CD8-positive, alpha-beta memory T cell (primary cell): ENCODE measurements around the gene GRAP. TPM values are rescaled to one million over a fixed set of nuclear protein-coding genes. Genes with fewer than 3 reads are reported as not detected.
"Not testable (repeated sequence)": the region's sequence is repeated elsewhere in the genome, so short reads cannot be mapped to it uniquely, and the experiment has no call there.

Experiments
- CTCF ChIA-PET: fragments of 350-600 bp; sonication (Branson Sonifier 250); formaldehyde crosslinking; loops from one replicate; lab custom pipeline; 2021; ENCODE audit warnings: antibody characterized with exemption; lab: Charles Lee
- POLR2A ChIA-PET: fragments of 350-600 bp; sonication (Branson Sonifier 250); formaldehyde crosslinking; loops from one replicate; lab custom pipeline; 2021; ENCODE audit warnings: antibody characterized with exemption; lab: Charles Lee
- DNase-seq, 5 donors: peaks; one replicate each; pipeline versions ENCODE4 v3.0.0 to v3.0.0-alpha.2; 2020 to 2022; ENCODE audit warnings: mixed read lengths in 1 of 5
- H3K27ac ChIP-seq: one replicate; pipeline ENCODE4 v1.7.0; 2013; ENCODE audit warnings: low read depth, mild to moderate bottlenecking, low read length, moderate library complexity
- H3K27me3 ChIP-seq: 2 replicates; pipeline ENCODE4 v1.7.0; 2013; ENCODE audit warnings: low read length, mild to moderate bottlenecking; ENCODE audit not compliant: insufficient read depth, poor library complexity, severe bottlenecking
- H3K36me3 ChIP-seq: 2 replicates; pipeline ENCODE4 v1.7.0; 2013; ENCODE audit warnings: mild to moderate bottlenecking, low read length, moderate library complexity; ENCODE audit not compliant: insufficient read depth
- H3K4me1 ChIP-seq: 2 replicates; pipeline ENCODE4 v1.7.0; 2013; ENCODE audit warnings: mild to moderate bottlenecking, low read length, moderate library complexity; ENCODE audit not compliant: insufficient read depth
- H3K4me3 ChIP-seq: 2 replicates; pipeline ENCODE4 v1.7.0; 2013; ENCODE audit warnings: mild to moderate bottlenecking, low read length
- H3K9me3 ChIP-seq: 2 replicates; pipeline ENCODE4 v1.7.0; 2013; ENCODE audit warnings: mild to moderate bottlenecking, low read length
- H3K27ac Mint-ChIP-seq, 8 donors: one replicate each; pipeline ENCODE4 v1.8.0; 2020 to 2021; ENCODE audit warnings: mixed read lengths in 8 of 8, mild to moderate bottlenecking in 6 of 8, inconsistent platforms in 3 of 8, moderate library complexity in 3 of 8
- H3K27me3 Mint-ChIP-seq, 2 donors: one replicate each; pipeline ENCODE4 v1.8.0; 2020 to 2021; ENCODE audit warnings: mixed read lengths in 2 of 2, mild to moderate bottlenecking in 1 of 2, moderate library complexity in 1 of 2
- H3K36me3 Mint-ChIP-seq, 3 donors: one replicate each; pipeline ENCODE4 v1.8.0; 2020 to 2021; ENCODE audit warnings: mixed read lengths in 3 of 3, inconsistent platforms in 1 of 3, mild to moderate bottlenecking in 1 of 3
- H3K4me1 Mint-ChIP-seq, 3 donors: one replicate each; pipeline ENCODE4 v1.8.0; 2020 to 2021; ENCODE audit warnings: mixed read lengths in 3 of 3, inconsistent platforms in 1 of 3, mild to moderate bottlenecking in 1 of 3
- H3K4me3 Mint-ChIP-seq, 7 donors: one replicate each; pipeline ENCODE4 v1.8.0; 2020 to 2021; ENCODE audit warnings: mixed read lengths in 7 of 7, mild to moderate bottlenecking in 6 of 7, moderate library complexity in 4 of 7, inconsistent platforms in 2 of 7
- H3K9me3 Mint-ChIP-seq, 5 donors: one replicate each; pipeline ENCODE4 v1.8.0; 2020 to 2022; ENCODE audit warnings: mixed read lengths in 5 of 5, mild to moderate bottlenecking in 3 of 5, moderate library complexity in 2 of 5, inconsistent platforms in 1 of 5
- polyA plus RNA-seq: library from polyadenylated mRNA; unstranded; fragments of 300-500 nt; fragmentation: Illumina TruSeq; gene quantifications from one replicate; pipeline ENCODE4 v1.2.3, GENCODE V29; 2021
- total RNA-seq, 2 experiments: library from RNA; stranded (reverse); gene quantifications; one replicate each; pipeline ENCODE4 v1.2.3, GENCODE V29; 2021

The GRAP gene
- 10 to 100 TPM in 1 of 2 experiments, 1 to 10 TPM in 1; 7.9 to 10.1 TPM for total RNA-seq
- polyA plus RNA-seq = 36.2 TPM

DNA sequence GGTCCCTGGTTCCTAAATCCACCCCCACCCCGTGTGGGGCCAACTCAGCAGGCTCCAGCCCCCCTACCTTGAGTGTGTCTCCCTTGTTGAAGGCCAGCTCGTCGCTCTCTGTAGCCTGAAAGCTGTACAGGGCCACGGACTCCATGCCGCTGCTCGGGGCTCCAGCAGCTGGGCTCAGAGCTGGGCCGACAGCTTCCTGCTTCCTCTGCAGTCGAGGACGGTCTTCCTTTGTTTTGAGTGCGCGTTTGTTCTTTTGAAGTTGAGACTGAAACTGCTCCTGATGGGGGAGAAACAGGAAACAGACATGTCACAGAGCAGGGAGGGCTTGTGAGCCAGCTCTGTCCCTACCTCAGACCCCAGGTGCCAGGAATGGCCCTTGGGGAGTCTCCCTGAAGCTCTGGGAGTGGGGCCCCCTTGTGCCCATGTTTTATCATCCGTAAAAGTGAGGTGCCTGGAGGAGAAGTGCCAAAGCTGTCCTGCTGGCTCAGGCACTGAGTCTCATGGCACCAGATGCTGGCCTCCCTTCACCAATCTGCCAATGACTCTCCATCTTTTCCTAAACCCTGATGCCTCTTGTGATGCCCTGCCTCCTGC lies at the start of gene GRAP:
TSS of gene GRAP (minus strand) at position 176 of the 594 bp plus-strand sequence. CDS start at position 145, 31 bp downstream.
- H3K27me3 Mint-ChIP-seq, H3K9me3 ChIP-seq, H3K4me3 Mint-ChIP-seq, H3K27ac ChIP-seq, H3K27ac Mint-ChIP-seq, H3K27me3 ChIP-seq, DNase-seq, H3K4me3 ChIP-seq, POLR2A ChIA-PET, H3K4me1 ChIP-seq, H3K9me3 Mint-ChIP-seq, CTCF ChIA-PET, H3K36me3 ChIP-seq, H3K36me3 Mint-ChIP-seq, H3K4me1 Mint-ChIP-seq: not testable (repeated sequence)

DNA sequence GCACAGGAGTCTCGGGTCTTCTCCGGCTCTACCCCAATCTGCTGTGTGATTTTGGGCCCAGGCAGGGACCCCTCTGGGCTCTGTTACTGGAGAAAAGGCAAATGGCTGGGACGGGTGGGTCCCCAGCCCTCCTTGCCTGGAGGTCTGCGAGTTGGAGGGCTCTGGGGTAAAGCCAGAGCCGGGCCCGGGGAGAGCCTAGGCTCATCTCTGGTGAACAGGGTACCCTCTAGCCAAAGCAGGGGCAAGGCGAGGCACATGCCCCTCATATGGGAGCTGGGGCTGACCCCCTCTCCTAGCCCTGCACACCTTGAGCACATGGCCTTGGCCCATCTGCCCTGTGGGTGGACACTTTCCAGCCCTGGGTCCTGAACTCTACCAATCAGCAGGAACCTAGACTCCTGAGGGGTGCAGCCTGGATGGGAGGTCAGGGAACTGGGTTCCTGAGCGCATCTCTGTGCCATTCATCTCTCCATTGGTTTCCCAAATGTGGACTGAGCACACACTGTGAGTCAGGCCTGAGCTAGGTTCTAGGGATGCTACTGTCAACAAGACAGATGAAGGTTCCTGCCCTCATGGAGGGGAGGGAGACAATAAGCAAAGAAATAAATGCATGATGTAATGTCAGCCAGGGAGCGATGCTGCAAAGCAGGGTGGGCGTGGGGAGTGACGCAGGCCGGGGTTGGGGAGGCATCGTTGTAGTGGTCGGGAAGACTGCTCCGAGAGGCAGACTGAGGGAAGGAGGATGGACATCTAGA lies 47.1 kb upstream of the GRAP start:
- CTCF ChIA-PET, H3K4me3 ChIP-seq, H3K9me3 ChIP-seq, H3K4me1 ChIP-seq, H3K27ac Mint-ChIP-seq, H3K27ac ChIP-seq, H3K4me1 Mint-ChIP-seq, POLR2A ChIA-PET, DNase-seq, H3K36me3 Mint-ChIP-seq, H3K9me3 Mint-ChIP-seq, H3K27me3 ChIP-seq, H3K27me3 Mint-ChIP-seq, H3K36me3 ChIP-seq, H3K4me3 Mint-ChIP-seq: not testable (repeated sequence)

DNA sequence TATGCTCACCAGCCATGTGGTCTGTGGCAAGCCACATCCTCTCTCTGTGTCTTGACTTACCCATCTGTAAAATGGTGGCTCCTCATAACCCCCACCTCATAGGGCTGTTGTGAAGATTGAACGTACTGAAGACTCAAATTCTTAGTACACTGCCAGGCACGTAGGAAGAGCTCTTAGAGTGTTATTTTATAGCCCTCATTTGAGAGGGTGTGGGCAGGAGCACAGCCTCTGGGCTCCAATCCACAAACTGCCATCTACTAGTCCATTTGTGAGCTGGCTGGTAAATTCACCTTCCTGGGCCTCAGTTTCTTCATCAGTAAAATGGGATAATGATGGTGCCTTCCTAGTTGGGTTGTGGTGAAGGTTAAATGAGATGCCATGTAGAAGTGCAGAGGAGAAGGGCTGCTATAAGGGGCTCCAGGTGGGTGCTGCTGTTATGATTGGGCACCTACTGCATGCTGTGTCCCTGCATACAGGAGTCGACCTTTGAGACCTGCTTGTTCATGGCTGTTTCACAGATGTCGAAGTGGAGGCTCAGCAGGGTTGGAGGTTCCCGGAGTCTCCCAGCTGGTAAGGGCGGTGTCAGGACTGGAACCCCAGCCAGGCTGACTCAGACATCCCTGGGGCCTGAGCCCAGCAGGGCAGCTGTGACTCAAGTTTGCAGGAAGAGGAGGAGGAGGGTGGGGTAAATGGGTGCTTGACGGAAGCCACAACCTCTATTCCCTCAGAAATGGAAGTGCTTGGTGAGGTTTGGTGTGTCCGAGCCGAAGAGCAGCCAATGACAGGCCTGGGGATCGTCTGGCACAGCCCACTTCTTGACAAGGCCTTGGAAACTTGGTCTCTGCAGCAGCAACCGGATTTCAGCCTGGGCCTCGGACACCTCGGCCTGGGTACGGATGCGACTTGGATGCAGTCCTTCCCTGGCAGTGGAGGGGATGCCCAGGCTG lies 46.3 kb upstream of the GRAP start:
- H3K27ac ChIP-seq, H3K4me1 ChIP-seq, H3K27ac Mint-ChIP-seq, H3K9me3 Mint-ChIP-seq, H3K9me3 ChIP-seq, H3K4me3 Mint-ChIP-seq, DNase-seq, POLR2A ChIA-PET, H3K4me1 Mint-ChIP-seq, H3K27me3 ChIP-seq, H3K36me3 Mint-ChIP-seq, H3K36me3 ChIP-seq, H3K27me3 Mint-ChIP-seq, H3K4me3 ChIP-seq, CTCF ChIA-PET: not testable (repeated sequence)

DNA sequence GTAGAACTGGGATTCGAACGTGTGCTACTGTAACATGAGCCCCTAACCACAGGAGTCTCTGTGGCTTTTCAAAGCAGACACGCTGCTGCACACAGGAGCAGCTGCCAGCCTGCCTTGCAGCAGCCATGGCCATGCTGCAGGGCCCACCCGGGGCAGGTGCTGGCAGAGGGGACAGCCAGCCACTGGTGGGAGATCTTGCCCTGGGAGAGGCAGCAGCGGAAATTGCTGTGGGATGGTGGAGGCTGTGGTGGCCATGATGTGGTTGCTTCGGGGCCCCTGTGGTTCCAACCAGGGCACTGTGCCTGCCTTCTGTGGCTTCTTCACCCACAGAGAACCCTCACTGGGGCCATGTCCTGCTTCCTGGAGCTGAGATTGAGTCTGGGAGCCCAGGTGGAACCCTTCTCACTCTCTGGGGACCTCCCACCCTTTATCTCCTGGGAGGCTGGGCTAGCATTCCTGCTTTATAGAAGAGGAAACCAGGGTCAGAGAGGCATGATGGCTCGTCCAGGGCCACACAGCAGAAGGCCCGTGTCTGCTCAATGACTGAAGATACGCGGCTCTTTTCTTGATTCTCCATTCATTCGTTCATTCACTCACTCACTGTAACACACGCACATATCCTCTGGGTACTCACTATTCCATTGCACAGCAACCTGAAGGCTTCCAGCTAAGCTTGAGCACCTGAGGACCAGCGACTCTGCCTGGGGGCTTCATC lies 43.5 kb upstream of the GRAP start:
- H3K4me1 ChIP-seq, H3K27ac Mint-ChIP-seq, H3K9me3 ChIP-seq, H3K36me3 Mint-ChIP-seq, DNase-seq, CTCF ChIA-PET, H3K4me3 ChIP-seq, H3K27ac ChIP-seq, H3K27me3 Mint-ChIP-seq, H3K36me3 ChIP-seq, H3K4me3 Mint-ChIP-seq, H3K9me3 Mint-ChIP-seq, H3K27me3 ChIP-seq, POLR2A ChIA-PET, H3K4me1 Mint-ChIP-seq: not testable (repeated sequence)

DNA sequence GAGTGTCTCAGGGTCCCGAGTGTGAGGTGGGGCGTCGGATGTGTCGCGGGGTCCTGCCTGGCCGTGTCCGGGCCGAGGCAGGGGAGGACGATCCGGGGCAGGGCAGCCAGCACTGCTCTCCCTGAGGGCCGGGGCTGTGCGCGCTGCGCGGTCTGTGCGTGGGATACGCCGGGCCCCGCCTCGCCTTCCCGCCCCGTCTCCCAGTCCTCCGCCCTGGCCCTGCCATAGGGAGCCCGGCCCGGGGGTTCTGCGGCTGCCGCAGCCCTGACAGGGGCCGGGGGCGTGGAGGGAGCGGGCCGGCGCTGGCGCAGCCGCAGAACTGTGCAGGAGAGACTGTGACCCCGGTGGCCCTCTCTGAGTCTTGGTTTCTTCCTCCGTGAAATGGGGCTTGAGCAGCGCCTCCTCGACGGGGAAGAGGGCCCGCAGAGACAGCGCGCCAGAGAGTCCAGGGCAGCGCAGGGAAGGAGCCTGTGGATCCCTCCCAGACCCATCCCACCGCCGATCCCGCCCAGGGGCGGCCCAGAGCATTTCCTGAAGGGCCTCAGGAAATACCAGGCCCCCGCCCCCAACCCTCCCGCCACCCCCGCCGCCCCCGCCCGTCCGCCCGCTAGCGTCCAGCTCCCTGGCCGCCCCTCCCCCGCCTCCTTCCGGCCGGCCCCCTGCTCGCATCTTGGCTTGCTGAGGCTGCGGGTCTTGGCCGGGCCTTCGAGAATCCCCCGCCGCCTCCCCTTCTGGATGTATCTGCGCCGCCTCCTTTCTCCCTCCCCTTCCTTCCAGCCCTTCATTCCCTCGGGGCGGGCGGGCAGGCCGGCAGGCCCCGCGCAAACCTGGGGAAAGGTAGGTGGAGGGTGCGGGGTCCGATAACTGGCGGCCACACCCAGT lies 42.3 kb upstream of the GRAP start:
- H3K9me3 Mint-ChIP-seq, H3K27me3 Mint-ChIP-seq, H3K27ac Mint-ChIP-seq, H3K36me3 ChIP-seq, H3K36me3 Mint-ChIP-seq, CTCF ChIA-PET, H3K27ac ChIP-seq, H3K4me3 ChIP-seq, H3K4me1 ChIP-seq, H3K9me3 ChIP-seq, H3K27me3 ChIP-seq, H3K4me3 Mint-ChIP-seq, POLR2A ChIA-PET, H3K4me1 Mint-ChIP-seq: not testable (repeated sequence)
- DNase-seq = peak in 1 of 5 donors; percentile 8

DNA sequence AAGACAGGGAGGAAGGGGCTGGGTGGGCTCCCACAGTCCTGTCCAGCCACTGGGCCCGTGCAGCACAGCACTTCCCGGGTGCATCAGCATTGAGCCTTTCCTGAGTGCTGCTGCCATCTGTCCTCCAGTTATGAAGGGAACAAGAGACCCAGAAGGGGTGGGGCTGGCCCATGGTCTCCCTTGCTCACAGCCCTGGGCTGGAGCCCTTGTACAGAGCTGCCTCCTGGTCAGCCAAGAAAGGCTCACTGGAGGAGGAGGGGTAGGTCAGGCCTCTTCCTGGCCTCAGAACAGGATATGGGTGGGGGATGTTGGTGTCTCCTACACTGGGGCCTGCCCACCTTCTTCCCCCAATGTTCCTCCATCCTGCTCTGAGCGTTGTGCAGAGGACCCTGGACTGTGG lies 30.6 kb upstream of the GRAP start:
- H3K27me3 Mint-ChIP-seq, H3K27me3 ChIP-seq, H3K27ac Mint-ChIP-seq, H3K9me3 ChIP-seq, H3K4me1 ChIP-seq, H3K9me3 Mint-ChIP-seq, POLR2A ChIA-PET, H3K4me3 Mint-ChIP-seq, H3K4me1 Mint-ChIP-seq, H3K4me3 ChIP-seq, H3K27ac ChIP-seq, H3K36me3 Mint-ChIP-seq, CTCF ChIA-PET, H3K36me3 ChIP-seq, DNase-seq: not testable (repeated sequence)

DNA sequence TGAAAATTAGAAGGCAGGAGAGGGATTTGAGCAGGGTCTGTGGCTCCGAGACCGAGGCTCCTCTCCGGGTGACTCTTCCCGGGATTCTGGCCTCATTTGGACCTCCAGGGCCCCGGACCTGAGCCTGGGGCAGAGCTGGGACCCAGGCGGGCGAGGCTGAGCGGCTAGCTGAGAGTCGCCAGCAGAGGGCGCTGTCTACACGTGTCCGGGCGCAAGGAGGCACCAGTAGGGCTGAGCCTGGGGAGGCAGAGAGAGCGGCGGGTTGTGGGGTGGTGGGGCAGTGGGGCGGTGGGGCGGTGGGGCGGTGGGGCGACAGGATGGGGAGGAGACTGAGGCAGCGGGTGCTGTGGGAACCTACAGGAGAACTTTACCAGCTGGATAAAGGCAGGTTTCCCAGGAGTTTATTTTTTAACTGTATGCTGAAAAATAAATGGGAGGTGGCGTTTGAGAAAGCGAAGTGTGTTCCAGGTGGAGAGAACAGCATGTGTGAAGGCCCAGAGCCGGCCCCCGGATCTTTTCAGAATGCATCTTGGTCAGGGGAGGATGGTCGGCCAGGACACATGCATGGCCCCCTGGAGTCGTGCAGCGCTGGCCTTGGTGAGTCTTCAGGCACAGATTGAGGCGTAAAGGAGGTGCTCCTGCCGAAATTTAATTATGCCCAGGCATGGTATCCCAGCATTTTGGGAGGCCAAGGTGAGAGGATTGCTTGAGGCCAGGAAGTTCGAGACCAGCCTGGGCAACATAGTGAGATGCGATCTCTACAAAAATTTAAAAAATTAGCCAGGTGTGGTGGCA lies 29.8 kb upstream of the GRAP start:
- H3K4me1 ChIP-seq, H3K27me3 Mint-ChIP-seq, POLR2A ChIA-PET, H3K27ac ChIP-seq, H3K27me3 ChIP-seq, H3K4me1 Mint-ChIP-seq, H3K4me3 ChIP-seq, H3K36me3 ChIP-seq, H3K27ac Mint-ChIP-seq, H3K36me3 Mint-ChIP-seq, CTCF ChIA-PET, H3K9me3 ChIP-seq, H3K9me3 Mint-ChIP-seq: not testable (repeated sequence)
- DNase-seq = peak in 3 of 5 donors; percentile 29 to 53 (median 29)
- H3K4me3 Mint-ChIP-seq = peak overlapping the region in 1 of 7 donors; percentile 44
